DND-41 (cell line): Measurements from ENCODE around the gene HLCS.
"Not testable (repeated sequence)": the region's sequence is repeated elsewhere in the genome, so short reads cannot be mapped to it uniquely, and the experiment has no call there.

ENCODE experiments used
- ATAC-seq: fragments of 200-7000 bp; cut with Tn5 transposase; 3 replicates; pipeline ENCODE4 v1.9.1; 2021; ENCODE audit warnings: low read depth; ENCODE audit not compliant: insufficient read depth
- DNase-seq: peaks from one replicate; pipeline ENCODE4 v3.0.0-alpha.2; 2020
- H2AFZ ChIP-seq: 2 replicates; pipeline ENCODE4 v1.6.0; 2012; ENCODE audit warnings: low read depth, low read length
- H3K27ac ChIP-seq: 2 replicates; pipeline ENCODE4 v1.5.1; 2012; ENCODE audit warnings: low read length, inconsistent platforms
- H3K27me3 ChIP-seq: fragments of 200-600 bp; sonication (generic); 2 replicates; pipeline ENCODE4 v1.6.0; 2012; ENCODE audit warnings: low read length, mild to moderate bottlenecking, inconsistent platforms; ENCODE audit not compliant: insufficient read depth, poor library complexity
- H3K36me3 ChIP-seq: 2 replicates; pipeline ENCODE4 v1.5.1; 2012; ENCODE audit warnings: low read length, inconsistent platforms; ENCODE audit not compliant: insufficient read depth
- H3K4me1 ChIP-seq: 2 replicates; pipeline ENCODE4 v1.5.1; 2012; ENCODE audit warnings: mild to moderate bottlenecking, low read length; ENCODE audit not compliant: insufficient read depth
- H3K4me2 ChIP-seq: 2 replicates; pipeline ENCODE4 v1.6.0; 2012; ENCODE audit warnings: mild to moderate bottlenecking, moderate library complexity, low read length, inconsistent platforms; ENCODE audit not compliant: insufficient read depth
- H3K4me3 ChIP-seq, 2 experiments: fragments of 200-600 bp in 1 of 2; shearing (Covaris generic) in 1 of 2; 2 replicates each; pipeline ENCODE4 v1.5.1; 2012 to 2016; ENCODE audit warnings: inconsistent platforms in 2 of 2, low read length in 2 of 2, mild to moderate bottlenecking in 2 of 2, low read depth in 1 of 2, moderate library complexity in 1 of 2
- H3K79me2 ChIP-seq: 2 replicates; pipeline ENCODE4 v1.6.0; 2012; ENCODE audit warnings: low read length, inconsistent platforms; ENCODE audit not compliant: insufficient read depth
- H3K9ac ChIP-seq: 2 replicates; pipeline ENCODE4 v1.6.0; 2012; ENCODE audit warnings: low read depth, mild to moderate bottlenecking, inconsistent platforms, low read length, moderate library complexity
- H3K9me3 ChIP-seq: 2 replicates; pipeline ENCODE4 v1.5.1; 2012; ENCODE audit warnings: low read length, moderate library complexity, mild to moderate bottlenecking, inconsistent platforms; ENCODE audit not compliant: insufficient read depth, severe bottlenecking
- H4K20me1 ChIP-seq: 2 replicates; pipeline ENCODE4 v1.6.0; 2012; ENCODE audit warnings: low read length; ENCODE audit not compliant: insufficient read depth
- EZH2 ChIP-seq: IDR thresholded peaks from 3 replicates; pipeline ENCODE4 v1.6.1; 2012; ENCODE audit warnings: borderline replicate concordance, low read depth, mild to moderate bottlenecking, moderate library complexity, low read length, inconsistent platforms; ENCODE audit not compliant: severe bottlenecking
- TF ChIP-seq, protein P1 (sequence below): IDR thresholded peaks from 2 replicates; pipeline ENCODE4 v1.5.1; 2012; ENCODE audit warnings: borderline replicate concordance, low read length, moderate library complexity, mild to moderate bottlenecking; ENCODE audit not compliant: poor library complexity, severe bottlenecking; ENCODE audit errors: extremely low read depth

Gene HLCS

DNA sequence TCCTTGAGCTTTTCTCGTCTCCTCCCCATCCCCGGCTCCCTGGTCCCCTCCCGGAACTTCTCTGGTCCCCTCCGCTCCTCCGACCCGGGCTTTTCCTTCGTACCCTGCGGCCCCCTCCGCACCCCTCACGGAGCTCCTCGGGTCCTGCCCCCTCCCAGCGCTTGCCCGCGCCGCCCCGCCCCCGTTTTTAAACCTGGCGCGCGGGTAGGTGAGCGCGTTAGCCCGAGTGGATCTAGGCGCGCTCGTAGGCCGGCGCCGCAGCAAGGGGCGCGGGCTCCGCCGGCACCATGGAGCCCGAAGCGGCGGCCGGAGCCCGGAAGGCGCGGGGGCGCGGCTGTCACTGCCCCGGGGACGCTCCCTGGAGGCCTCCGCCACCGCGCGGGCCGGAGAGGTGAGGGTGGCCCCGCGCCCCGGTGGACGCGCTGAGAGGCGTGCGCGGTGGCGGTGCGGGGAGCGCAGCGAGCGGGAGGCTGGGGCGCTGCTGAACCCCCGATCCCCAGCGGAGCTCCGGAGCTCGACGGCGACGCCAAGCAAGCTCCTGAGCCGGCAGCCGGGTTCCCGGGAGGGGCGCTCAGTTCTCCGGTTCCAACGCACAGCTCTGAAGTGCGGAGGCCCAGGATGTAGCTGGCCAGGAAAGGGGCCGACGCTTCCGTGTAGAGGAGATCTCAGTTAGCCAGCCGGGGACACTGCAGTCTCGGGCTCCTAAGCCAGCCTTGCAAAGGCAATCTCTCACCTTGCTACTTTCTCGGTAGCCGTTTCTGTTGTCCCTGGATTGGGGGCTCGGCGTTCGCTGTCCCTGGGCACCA is 40.2 kb upstream of the HLCS start, which contains the start of gene RIPPLY3:
Gene RIPPLY3 (plus strand): TSS at position 217 of the 806 bp plus-strand sequence. CDS start 71 bp downstream, at position 288.
- H3K4me3 ChIP-seq = no peak within 1 kb of the TSS
- no peak within 1 kb of the TSS for H3K27ac ChIP-seq
- H3K36me3 ChIP-seq = no peaks in the 10 kb centered on the region
- H3K27me3 ChIP-seq = no peaks in the 10 kb centered on the region
- ATAC-seq (no peak), DNase-seq (no peak)
- TF ChIP-seq, protein P1, sequence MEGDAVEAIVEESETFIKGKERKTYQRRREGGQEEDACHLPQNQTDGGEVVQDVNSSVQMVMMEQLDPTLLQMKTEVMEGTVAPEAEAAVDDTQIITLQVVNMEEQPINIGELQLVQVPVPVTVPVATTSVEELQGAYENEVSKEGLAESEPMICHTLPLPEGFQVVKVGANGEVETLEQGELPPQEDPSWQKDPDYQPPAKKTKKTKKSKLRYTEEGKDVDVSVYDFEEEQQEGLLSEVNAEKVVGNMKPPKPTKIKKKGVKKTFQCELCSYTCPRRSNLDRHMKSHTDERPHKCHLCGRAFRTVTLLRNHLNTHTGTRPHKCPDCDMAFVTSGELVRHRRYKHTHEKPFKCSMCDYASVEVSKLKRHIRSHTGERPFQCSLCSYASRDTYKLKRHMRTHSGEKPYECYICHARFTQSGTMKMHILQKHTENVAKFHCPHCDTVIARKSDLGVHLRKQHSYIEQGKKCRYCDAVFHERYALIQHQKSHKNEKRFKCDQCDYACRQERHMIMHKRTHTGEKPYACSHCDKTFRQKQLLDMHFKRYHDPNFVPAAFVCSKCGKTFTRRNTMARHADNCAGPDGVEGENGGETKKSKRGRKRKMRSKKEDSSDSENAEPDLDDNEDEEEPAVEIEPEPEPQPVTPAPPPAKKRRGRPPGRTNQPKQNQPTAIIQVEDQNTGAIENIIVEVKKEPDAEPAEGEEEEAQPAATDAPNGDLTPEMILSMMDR = no peak
- TF ChIP-seq EZH2 = no peak
- H2AFZ ChIP-seq = no peak within 1 kb of the TSS
- H3K4me1 ChIP-seq = peaks cover 14% of the 10 kb centered on the region
- no peaks in the 10 kb centered on the region for H3K9me3 ChIP-seq
- H4K20me1 ChIP-seq = no peaks in the 10 kb centered on the region
- H3K9ac ChIP-seq = no peak within 1 kb of the TSS
- H3K79me2 ChIP-seq = no peaks in the 10 kb centered on the region
- no peak within 1 kb of the TSS for H3K4me2 ChIP-seq

DNA sequence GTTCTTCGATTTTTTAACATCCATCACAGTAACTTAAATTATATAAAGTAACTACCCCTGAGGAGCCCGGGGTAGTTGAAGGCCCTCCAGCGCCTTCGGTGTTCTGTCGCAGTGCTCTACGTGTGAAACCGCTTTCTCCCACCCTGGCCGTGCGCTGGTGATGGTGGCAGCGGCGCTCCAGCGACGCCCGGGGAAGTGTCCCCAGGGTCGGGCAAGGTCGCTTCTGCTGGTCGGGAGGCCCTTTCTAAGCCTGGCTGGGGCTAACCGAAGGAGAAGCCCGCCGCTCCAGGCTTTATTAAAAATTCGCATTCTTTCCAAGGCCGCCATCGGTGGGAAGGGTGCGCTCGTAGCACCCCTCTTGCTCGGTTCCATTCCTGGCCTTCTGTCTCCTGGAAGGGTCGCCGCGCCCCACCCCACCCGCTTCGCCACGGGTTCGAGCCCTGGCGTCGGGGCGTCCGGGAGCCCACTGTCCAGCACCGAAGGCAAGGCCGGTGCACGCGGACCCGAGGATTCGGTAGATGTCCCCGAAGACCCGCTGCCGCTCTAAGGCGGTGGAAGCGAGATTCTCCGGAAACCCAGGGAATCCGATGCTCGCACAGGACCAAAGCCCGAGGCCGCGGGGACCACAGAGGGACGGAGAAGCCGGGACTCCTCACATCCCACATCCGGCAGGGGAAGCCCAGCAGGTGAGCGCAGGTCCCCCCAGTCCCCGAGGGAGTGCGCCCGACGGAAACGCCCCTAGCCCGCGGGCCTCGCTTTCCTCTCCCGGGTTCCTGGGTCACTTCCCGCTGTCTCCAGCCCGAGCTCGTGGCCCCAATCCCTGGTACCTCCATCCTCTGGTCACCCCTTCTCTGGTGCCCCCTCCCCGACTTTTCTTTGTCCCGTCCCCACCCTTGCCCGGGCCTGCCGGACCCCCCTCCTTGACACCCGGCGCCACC is 39.3 kb upstream of the HLCS start:
- H3K27me3 ChIP-seq = no peaks in the 10 kb centered on the region
- no peak overlapping the region for H3K9ac ChIP-seq
- DNase-seq = no peak
- no peaks in the 10 kb centered on the region for H3K36me3 ChIP-seq
- H3K9me3 ChIP-seq = no peaks in the 10 kb centered on the region
- TF ChIP-seq, protein P1 = no peak
- no peak for TF ChIP-seq EZH2
- H2AFZ ChIP-seq = no peak overlapping the region
- no peak overlapping the region for H3K4me3 ChIP-seq
- H3K4me1 ChIP-seq = peaks cover 17% of the 10 kb centered on the region
- no peaks in the 10 kb centered on the region for H3K79me2 ChIP-seq
- no peak overlapping the region for H3K27ac ChIP-seq
- H4K20me1 ChIP-seq = no peaks in the 10 kb centered on the region
- no peak for ATAC-seq
- H3K4me2 ChIP-seq = no peak overlapping the region

DNA sequence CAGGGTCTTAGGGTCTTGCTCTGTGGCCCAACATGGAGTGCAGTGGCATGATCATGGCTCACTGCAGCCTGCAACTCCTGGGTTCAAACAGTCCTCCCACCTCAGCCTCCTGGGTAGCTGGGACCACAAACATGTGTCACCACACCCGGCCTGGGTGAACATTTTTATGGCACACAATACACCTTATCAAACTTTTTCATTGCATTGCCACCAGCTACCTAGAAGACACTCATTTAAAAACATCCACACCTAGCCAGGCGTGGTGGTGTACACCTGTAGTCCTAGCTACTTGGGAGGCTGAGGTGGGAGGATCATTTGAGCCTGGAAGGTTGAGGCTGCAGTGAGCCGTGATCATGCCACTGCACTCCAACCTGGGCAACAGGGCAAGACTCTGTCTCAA is 37.4 kb upstream of the HLCS start:
- not testable (repeated sequence) for H3K4me2 ChIP-seq, H4K20me1 ChIP-seq, ATAC-seq, H3K9me3 ChIP-seq, H3K27me3 ChIP-seq, H3K4me1 ChIP-seq, H3K36me3 ChIP-seq, H3K27ac ChIP-seq, H3K4me3 ChIP-seq, H3K9ac ChIP-seq, DNase-seq, H2AFZ ChIP-seq, H3K79me2 ChIP-seq

DNA sequence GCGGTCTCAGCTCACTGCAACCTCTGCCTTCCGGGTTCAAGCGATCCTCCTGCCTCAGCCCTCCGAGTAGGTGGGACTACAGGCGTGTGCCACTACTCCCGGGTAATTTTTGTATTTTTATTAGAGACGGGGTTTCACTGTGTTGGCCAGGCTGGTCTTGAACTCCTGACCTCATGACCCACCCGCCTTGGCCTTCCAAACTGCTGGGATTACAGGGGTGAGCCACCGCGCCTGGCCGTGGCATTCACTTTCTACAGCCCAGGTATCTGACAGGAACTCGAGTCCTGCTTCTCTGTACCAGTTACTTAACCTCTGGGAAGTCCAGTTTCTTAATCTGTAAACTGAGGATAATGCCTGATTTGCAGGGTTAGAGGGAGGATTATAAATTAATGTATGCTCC is 36.4 kb upstream of the HLCS start:
- not testable (repeated sequence) for H3K4me2 ChIP-seq, DNase-seq, ATAC-seq

More for the DNA sequence above, 36.4 kb upstream of the HLCS start:
- H3K9ac ChIP-seq, H4K20me1 ChIP-seq, H3K27ac ChIP-seq, H3K9me3 ChIP-seq, H3K4me3 ChIP-seq, H3K36me3 ChIP-seq, H3K79me2 ChIP-seq, H3K27me3 ChIP-seq, H3K4me1 ChIP-seq, H2AFZ ChIP-seq: not testable (repeated sequence)
